RWPE1 (cell line): ENCODE data around the gene RSPO3.

ENCODE experiments used
- CTCF ChIA-PET: fragments of 350-600 bp; sonication (Branson Sonifier 250); formaldehyde crosslinking; extraction: SDS; loops from one replicate; lab custom pipeline; 2021; lab: Yijun Ruan, JAX
- POLR2A ChIA-PET: fragments of 400-600 bp; formaldehyde crosslinking; extraction: SDS; loops from one replicate; lab custom pipeline; 2020; ENCODE audit warnings: antibody characterized with exemption; ENCODE audit not compliant: low non-redundant PET; lab: Yijun Ruan, JAX
- DNase-seq: peaks from one replicate; pipeline ENCODE4 v3.0.0; 2012; ENCODE audit warnings: low spot score
- H3K27ac ChIP-seq: fragments of 450-650 bp; 2 replicates; pipeline ENCODE4 v1.5.1; 2017
- CTCF ChIP-seq: fragments of 450-650 bp; conservative IDR thresholded peaks from 2 replicates; pipeline ENCODE4 v1.5.1; 2017; ENCODE audit warnings: low read depth, mild to moderate bottlenecking

The RSPO3 gene

GRCh38 chr6:127243501-127243900 lies 125.0 kb downstream of the RSPO3 start:
- ChIA-PET POLR2A (no interaction called here), CTCF (no interaction called here)
- H3K27ac ChIP-seq: no peak overlapping the region
- DNase-seq: no peak
- no peak for TF ChIP-seq CTCF
